ENCODE measurements around the gene GARIN1A.

GRCh38 chr7:128699895-128700294, 27.8 kb downstream of the GARIN1A start:
- TF ChIP-seq CTCF (IDR thresholded peaks at IDR 0.05) (no peak), EP300 (IDR thresholded peaks at IDR 0.05) (no peak), POLR2AphosphoS5 (IDR thresholded peaks at IDR 0.05) (no peak)
